GM19397 (cell line): ENCODE results near the gene RGS11.
A peak's percentile ranks its signal among the peaks of the same experiment; 100 is the strongest.

Experiments
- ATAC-seq: cut with Tn5 transposase; IDR thresholded peaks from one replicate; pipeline ENCODE4 v1.9.1; 2021; ENCODE audit warnings: mild to moderate bottlenecking, moderate library complexity; ENCODE audit not compliant: unreplicated experiment

Gene RGS11

GRCh38 chr16:275786-276232 is at the start of gene RGS11:
Gene RGS11, minus strand, starts transcription at chr16:275944. Its CDS starts 33 bp downstream, at chr16:275911.
- ATAC-seq = no peak

- ATAC-seq = peak; percentile 57
These were observed 48.9 kb upstream of the RGS11 start for GRCh38 chr16:324451-325334.

- ATAC-seq = no peak
These were observed 48.4 kb upstream of the RGS11 start for GRCh38 chr16:324201-324450.

- ATAC-seq = no peak
These were observed 46.9 kb upstream of the RGS11 start for GRCh38 chr16:322476-323143.

GRCh38 chr16:321532-321931 is 45.8 kb upstream of the RGS11 start:
- ATAC-seq = no peak

- ATAC-seq = no peak
These were observed 44.5 kb upstream of the RGS11 start for GRCh38 chr16:320206-320605.

GRCh38 chr16:318628-319027 is 42.9 kb upstream of the RGS11 start:
- ATAC-seq = no peak

- ATAC-seq = no peak
These were observed 41.8 kb upstream of the RGS11 start for GRCh38 chr16:317583-317982.

- ATAC-seq = no peak
These were observed 41.2 kb upstream of the RGS11 start for GRCh38 chr16:316741-317464.

- ATAC-seq = no peak
These were observed 39.1 kb upstream of the RGS11 start for GRCh38 chr16:314795-315299.

- no peak for ATAC-seq
These were observed 38.6 kb upstream of the RGS11 start for GRCh38 chr16:314351-314750.

- no peak for ATAC-seq
These were observed 36.0 kb upstream of the RGS11 start for GRCh38 chr16:311725-312124.

- no peak for ATAC-seq
These were observed 33.7 kb upstream of the RGS11 start for GRCh38 chr16:309476-309875.

- ATAC-seq = no peak
These were observed 32.1 kb upstream of the RGS11 start for GRCh38 chr16:307691-308312.

- no peak for ATAC-seq
These were observed 31.2 kb upstream of the RGS11 start for GRCh38 chr16:306911-307370.

GRCh38 chr16:305916-306626 is 30.3 kb upstream of the RGS11 start:
- no peak for ATAC-seq

GRCh38 chr16:303760-304505 is 28.2 kb upstream of the RGS11 start:
- no peak for ATAC-seq

- ATAC-seq = no peak
These were observed 26.2 kb upstream of the RGS11 start for GRCh38 chr16:301950-302349.

- ATAC-seq = no peak
These were observed 25.5 kb upstream of the RGS11 start for GRCh38 chr16:301235-301634.

GRCh38 chr16:297832-298231 is 22.1 kb upstream of the RGS11 start:
- no peak for ATAC-seq
